NB4 (cell line): Measurements from ENCODE around the gene CFD.

Experiments used
- DNase-seq: peaks from one replicate; pipeline ENCODE4 v3.0.0; 2010; ENCODE audit warnings: low read depth
- H3K4me3 ChIP-seq: one replicate; pipeline ENCODE4 v1.5.1; 2011; ENCODE audit warnings: mild to moderate bottlenecking, low read depth, low read length, moderate library complexity
- CTCF ChIP-seq: IDR thresholded peaks from one replicate; pipeline ENCODE4 v1.5.1; 2012; ENCODE audit warnings: low read depth, low read length
- MAX ChIP-seq: IDR thresholded peaks from 2 replicates; pipeline ENCODE4 v1.6.1; 2011; ENCODE audit warnings: low read depth, low read length
- MYC ChIP-seq: IDR thresholded peaks from 2 replicates; pipeline ENCODE4 v1.6.1; 2011; ENCODE audit warnings: low read depth, low read length
- POLR2A ChIP-seq: IDR thresholded peaks from 2 replicates; pipeline ENCODE4 v1.6.1; 2011; ENCODE audit warnings: mild to moderate bottlenecking; ENCODE audit not compliant: insufficient read length; ENCODE audit errors: extremely low read depth

The CFD gene

GRCh38 chr19:867301-867793 is 7.9 kb downstream of the CFD start:
- DNase-seq, result no peak
- no peak overlapping the region for H3K4me3 ChIP-seq
- TF ChIP-seq CTCF (no peak), POLR2A (no peak), MYC (no peak), MAX (no peak)

GRCh38 chr19:867855-868457 is 8.5 kb downstream of the CFD start:
- H3K4me3 ChIP-seq, result no peak overlapping the region
- TF ChIP-seq POLR2A (no peak), MAX (no peak), MYC (no peak), CTCF (no peak)
- no peak for DNase-seq

- TF ChIP-seq MAX (no peak), MYC (no peak), CTCF (no peak), POLR2A (no peak)
- DNase-seq, result no peak
- no peak overlapping the region for H3K4me3 ChIP-seq
These were observed 9.2 kb downstream of the CFD start for GRCh38 chr19:868458-869244.

GRCh38 chr19:869245-870177 is 10.0 kb downstream of the CFD start:
- TF ChIP-seq MYC (no peak), CTCF (no peak), MAX (no peak), POLR2A (no peak)
- no peak overlapping the region for H3K4me3 ChIP-seq
- peak; percentile 55 for DNase-seq

DNA sequence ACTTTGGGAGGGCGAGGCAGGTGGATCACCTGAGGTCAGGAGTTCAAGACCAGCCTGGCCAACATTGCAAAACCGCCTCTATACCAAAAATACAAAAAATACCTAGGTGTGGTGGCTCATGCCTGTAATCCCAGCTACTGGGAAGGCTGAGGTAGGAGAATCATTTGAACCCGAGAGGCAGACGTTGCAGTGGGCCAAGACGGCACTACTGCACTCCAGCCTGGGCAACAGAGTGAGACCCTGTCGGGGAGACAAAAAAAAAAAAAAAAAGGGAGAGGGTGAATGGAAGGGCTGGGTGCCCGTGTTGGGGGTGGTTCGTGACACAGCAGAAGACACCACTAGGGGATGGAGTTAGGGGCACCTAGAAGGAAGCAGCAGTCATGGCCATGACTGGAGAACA is 10.8 kb downstream of the CFD start:
- DNase-seq, result no peak
- no peak overlapping the region for H3K4me3 ChIP-seq
- TF ChIP-seq MYC (no peak), POLR2A (no peak), MAX (no peak), CTCF (no peak)
